SK-N-SH (cell line): Measurements from ENCODE around the gene MRC1. TPM values are rescaled to one million over a fixed set of nuclear protein-coding genes. Genes with fewer than 3 reads are reported as not detected.

Source experiments
- CTCF ChIA-PET: fragments of 300-600, 350-600 bp; formaldehyde crosslinking; extraction: SDS; loops from one replicate; lab custom pipeline; 2021; lab: Yijun Ruan, JAX
- POLR2A ChIA-PET: fragments of 350-600 bp; sonication (Branson Sonifier 250); formaldehyde crosslinking; extraction: SDS; loops from one replicate; lab custom pipeline; 2020; ENCODE audit warnings: antibody characterized with exemption, inconsistent platforms; lab: Yijun Ruan, JAX
- DNase-seq: peaks from one replicate; pipeline ENCODE4 v3.0.0; 2012
- H2AFZ ChIP-seq: fragments of 200-600 bp; sonication (generic); 2 replicates; pipeline ENCODE4 v1.8.1; 2016; ENCODE audit warnings: antibody characterized with exemption, mild to moderate bottlenecking, low read depth
- H3F3A ChIP-seq: fragments of 200-600 bp; sonication (generic); replicated peaks from 2 replicates; pipeline ENCODE3; 2016; ENCODE audit warnings: antibody characterized with exemption, mild to moderate bottlenecking; ENCODE audit not compliant: insufficient read depth
- H3K27ac ChIP-seq, 2 experiments: fragments of 200-500 bp in 1 of 2; fragments of 200-600 bp in 1 of 2; sonication (Bioruptor generic) in 1 of 2; sonication (generic), shearing (Covaris generic) in 1 of 2; 2 replicates each; pipeline versions ENCODE4 v1.5.1 to v1.6.1; 2014 to 2016; ENCODE audit warnings: low read depth in 2 of 2, inconsistent platforms in 1 of 2, low read length in 1 of 2, mild to moderate bottlenecking in 1 of 2, mixed read lengths in 1 of 2
- H3K27me3 ChIP-seq: fragments of 200-600 bp; sonication (generic), shearing (Covaris generic); 2 replicates; pipeline ENCODE4 v1.6.1; 2016; ENCODE audit warnings: mixed run types; ENCODE audit not compliant: insufficient read depth
- H3K36me3 ChIP-seq, 2 experiments: fragments of 200-500 bp in 1 of 2; fragments of 200-600 bp in 1 of 2; sonication (Bioruptor generic) in 1 of 2; sonication (generic) in 1 of 2; replicated peaks in 1 of 2; 2 replicates each; pipeline versions ENCODE3 to v1.5.1; 2014 to 2016; ENCODE audit warnings: low read length in 1 of 2, mild to moderate bottlenecking in 1 of 2; ENCODE audit not compliant: insufficient read depth in 2 of 2, control insufficient read depth in 1 of 2
- H3K4me1 ChIP-seq, 2 experiments: fragments of 200-500 bp in 1 of 2; fragments of 200-600 bp in 1 of 2; sonication (Bioruptor generic) in 1 of 2; sonication (generic), shearing (Covaris generic) in 1 of 2; 2 replicates each; pipeline versions ENCODE4 v1.5.1 to v1.6.1; 2014 to 2016; ENCODE audit warnings: low read depth in 1 of 2, low read length in 1 of 2, mixed run types in 1 of 2; ENCODE audit not compliant: insufficient read depth in 2 of 2, control insufficient read depth in 1 of 2
- H3K4me2 ChIP-seq: fragments of 200-600 bp; sonication (generic), shearing (Covaris generic); 2 replicates; pipeline ENCODE4 v1.6.1; 2017; ENCODE audit warnings: mixed run types
- H3K4me3 ChIP-seq, 2 experiments: fragments of 200-500 bp in 1 of 2; fragments of 200-600 bp in 1 of 2; sonication (Bioruptor generic) in 1 of 2; sonication (generic), shearing (Covaris generic) in 1 of 2; 2 replicates each; pipeline versions ENCODE4 v1.5.1 to v1.8.1; 2014 to 2016; ENCODE audit warnings: low read depth in 2 of 2, inconsistent platforms in 1 of 2, low read length in 1 of 2, mild to moderate bottlenecking in 1 of 2, mixed read lengths in 1 of 2, moderate library complexity in 1 of 2
- H3K79me2 ChIP-seq: fragments of 200-600 bp; sonication (generic); 2 replicates; pipeline ENCODE4 v1.8.1; 2017; ENCODE audit warnings: mild to moderate bottlenecking; ENCODE audit not compliant: insufficient read depth
- H3K9ac ChIP-seq: fragments of 200-600 bp; sonication (generic); 2 replicates; pipeline ENCODE4 v1.6.1; 2017; ENCODE audit warnings: mixed run types
- H3K9me2 ChIP-seq: fragments of 200-600 bp; sonication (generic); 2 replicates; pipeline ENCODE4 v1.6.1; 2017; ENCODE audit warnings: mixed run types
- H3K9me3 ChIP-seq: fragments of 200-600 bp; sonication (generic); 2 replicates; pipeline ENCODE4 v1.6.1; 2017; ENCODE audit warnings: mixed run types, mild to moderate bottlenecking, moderate library complexity
- H4K20me1 ChIP-seq: fragments of 200-600 bp; sonication (generic); 2 replicates; pipeline ENCODE4 v1.6.1; 2017; ENCODE audit warnings: mild to moderate bottlenecking, mixed run types; ENCODE audit not compliant: insufficient read depth
- CHD2 ChIP-seq: fragments of 150-350 bp; IDR thresholded peaks from 2 replicates; pipeline ENCODE4 v1.6.1; 2018; ENCODE audit warnings: low read length; ENCODE audit not compliant: partially characterized antibody
- ELF1 ChIP-seq: IDR thresholded peaks from 2 replicates; pipeline ENCODE4 v1.4.0; 2012
- EP300 ChIP-seq, 2 experiments: IDR thresholded peaks; 2 replicates each; pipeline versions ENCODE4 v1.4.0 to v1.6.1; 2012; ENCODE audit warnings: borderline replicate concordance in 1 of 2, low read depth in 1 of 2, low read length in 1 of 2
- FOXJ3 ChIP-seq: sonication (generic); formaldehyde crosslinking; IDR thresholded peaks from 2 replicates; pipeline ENCODE4 v1.5.1; 2020; ENCODE audit warnings: mild to moderate bottlenecking, missing genetic modification reagents
- FOXM1 ChIP-seq: IDR thresholded peaks from 2 replicates; pipeline ENCODE4 v1.4.0; 2012; ENCODE audit warnings: low read depth, mild to moderate bottlenecking
- GABPA ChIP-seq: IDR thresholded peaks from 2 replicates; pipeline ENCODE4 v1.4.0; 2012; ENCODE audit warnings: low read depth, mild to moderate bottlenecking
- MEF2A ChIP-seq: IDR thresholded peaks from 2 replicates; pipeline ENCODE4 v1.4.0; 2012; ENCODE audit warnings: low read depth, borderline replicate concordance
- MXI1 ChIP-seq: IDR thresholded peaks from 2 replicates; pipeline ENCODE4 v1.6.1; 2012; ENCODE audit warnings: mild to moderate bottlenecking, low read depth, low read length, improper control_type of control experiment
- RAD21 ChIP-seq: IDR thresholded peaks from 2 replicates; pipeline ENCODE4 v1.6.1; 2012; ENCODE audit warnings: mild to moderate bottlenecking, low read length
- SIN3A ChIP-seq: IDR thresholded peaks from 2 replicates; pipeline ENCODE4 v1.6.1; 2012; ENCODE audit warnings: low read depth, mild to moderate bottlenecking, low read length, moderate library complexity, borderline replicate concordance
- SMC3 ChIP-seq: IDR thresholded peaks from 2 replicates; pipeline ENCODE4 v1.6.1; 2012; ENCODE audit warnings: low read depth, low read length, improper control_type of control experiment
- TAF1 ChIP-seq: IDR thresholded peaks from 2 replicates; pipeline ENCODE4 v1.6.1; 2012; ENCODE audit warnings: low read depth, mild to moderate bottlenecking, low read length, moderate library complexity, borderline replicate concordance
- TCF12 ChIP-seq: IDR thresholded peaks from 2 replicates; pipeline ENCODE4 v1.4.0; 2012
- USF1 ChIP-seq: IDR thresholded peaks from 2 replicates; pipeline ENCODE4 v1.4.0; 2012; ENCODE audit warnings: low read depth, borderline replicate concordance
- USF2 ChIP-seq: fragments of 150-350 bp; IDR thresholded peaks from 2 replicates; pipeline ENCODE4 v1.6.1; 2017; ENCODE audit warnings: antibody characterized with exemption, low read length, low read depth, borderline replicate concordance
- YY1 ChIP-seq: IDR thresholded peaks from 2 replicates; pipeline ENCODE4 v1.4.0; 2012; ENCODE audit warnings: low read depth, mild to moderate bottlenecking
- WGBS: methylation state at CpG from one replicate; pipeline ENCODE4 v1.1.6; 2017; ENCODE audit warnings: low lambda C conversion rate; 5-methylcytosine and 5-hydroxymethylcytosine counted together
- polyA plus RNA-seq, 3 experiments: library from polyadenylated mRNA; depleted of rRNA; stranded (reverse); fragments of >200 nt; gene quantifications; 2 replicates each; pipeline ENCODE4 v1.2.3, GENCODE V29; 2012
- TF ChIP-seq, protein P1 (sequence below): IDR thresholded peaks from 2 replicates; pipeline ENCODE4 v1.6.1; 2012; ENCODE audit warnings: mild to moderate bottlenecking, low read depth, low read length, moderate library complexity
- TF ChIP-seq, protein P2 (sequence below): IDR thresholded peaks from 2 replicates; pipeline ENCODE4 v1.4.0; 2012; ENCODE audit warnings: low read depth, borderline replicate concordance

Gene MRC1
- polyA plus RNA-seq, 1 of the 3 experiments (the other 2 are of a cell fraction): not detected

- no peak for TF ChIP-seq EP300 (IDR thresholded peaks at IDR 0.05; ENCODE audit: borderline replicate concordance in 1 of 2, low read depth in 1 of 2, low read length in 1 of 2)
These were observed 2.2 kb downstream of the MRC1 start (continued) for GRCh38 chr10:17811146-17811865.

DNA sequence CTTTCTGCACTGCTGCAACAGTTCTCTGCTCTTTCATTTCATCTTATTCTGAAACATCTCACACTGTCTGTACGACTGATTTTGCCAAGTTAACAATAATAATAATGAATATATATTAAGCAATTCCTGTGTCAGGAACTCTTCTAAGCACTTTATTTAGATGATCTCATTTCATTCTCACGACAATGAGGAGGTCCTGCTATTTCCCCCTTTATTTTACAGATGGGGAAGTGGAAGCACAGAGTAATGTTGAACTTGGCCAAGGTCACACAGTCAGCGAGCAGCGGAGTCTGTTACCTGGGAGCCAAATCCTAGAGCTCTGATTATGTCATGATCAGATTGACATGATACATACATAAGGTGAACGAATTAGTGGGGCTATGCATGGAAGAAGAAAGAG, 5.8 kb downstream of the MRC1 start:
- CTCF ChIA-PET: no interaction called here
- Histone ChIP-seq H3F3A (peaks cover 3% of the 10 kb centered on the region), H4K20me1 (no peaks in the 10 kb centered on the region), H3K79me2 (no peaks in the 10 kb centered on the region), H3K36me3 (no peaks in the 10 kb centered on the region), H3K27me3 (no peaks in the 10 kb centered on the region), H3K4me2 (no peak overlapping the region), H3K4me1 (no peaks in the 10 kb centered on the region), H2AFZ (no peak overlapping the region), H3K4me3 (no peak overlapping the region), H3K9me2 (no peaks in the 10 kb centered on the region), H3K9me3 (no peaks in the 10 kb centered on the region), H3K9ac (no peak overlapping the region), H3K27ac (no peak overlapping the region)
- 81% methylated on average over 5 of the region's 5 CpGs for WGBS
- TF ChIP-seq MXI1: no peak
- TF ChIP-seq CHD2: no peak
- TF ChIP-seq, protein P1, sequence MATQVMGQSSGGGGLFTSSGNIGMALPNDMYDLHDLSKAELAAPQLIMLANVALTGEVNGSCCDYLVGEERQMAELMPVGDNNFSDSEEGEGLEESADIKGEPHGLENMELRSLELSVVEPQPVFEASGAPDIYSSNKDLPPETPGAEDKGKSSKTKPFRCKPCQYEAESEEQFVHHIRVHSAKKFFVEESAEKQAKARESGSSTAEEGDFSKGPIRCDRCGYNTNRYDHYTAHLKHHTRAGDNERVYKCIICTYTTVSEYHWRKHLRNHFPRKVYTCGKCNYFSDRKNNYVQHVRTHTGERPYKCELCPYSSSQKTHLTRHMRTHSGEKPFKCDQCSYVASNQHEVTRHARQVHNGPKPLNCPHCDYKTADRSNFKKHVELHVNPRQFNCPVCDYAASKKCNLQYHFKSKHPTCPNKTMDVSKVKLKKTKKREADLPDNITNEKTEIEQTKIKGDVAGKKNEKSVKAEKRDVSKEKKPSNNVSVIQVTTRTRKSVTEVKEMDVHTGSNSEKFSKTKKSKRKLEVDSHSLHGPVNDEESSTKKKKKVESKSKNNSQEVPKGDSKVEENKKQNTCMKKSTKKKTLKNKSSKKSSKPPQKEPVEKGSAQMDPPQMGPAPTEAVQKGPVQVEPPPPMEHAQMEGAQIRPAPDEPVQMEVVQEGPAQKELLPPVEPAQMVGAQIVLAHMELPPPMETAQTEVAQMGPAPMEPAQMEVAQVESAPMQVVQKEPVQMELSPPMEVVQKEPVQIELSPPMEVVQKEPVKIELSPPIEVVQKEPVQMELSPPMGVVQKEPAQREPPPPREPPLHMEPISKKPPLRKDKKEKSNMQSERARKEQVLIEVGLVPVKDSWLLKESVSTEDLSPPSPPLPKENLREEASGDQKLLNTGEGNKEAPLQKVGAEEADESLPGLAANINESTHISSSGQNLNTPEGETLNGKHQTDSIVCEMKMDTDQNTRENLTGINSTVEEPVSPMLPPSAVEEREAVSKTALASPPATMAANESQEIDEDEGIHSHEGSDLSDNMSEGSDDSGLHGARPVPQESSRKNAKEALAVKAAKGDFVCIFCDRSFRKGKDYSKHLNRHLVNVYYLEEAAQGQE: no peak
- TF ChIP-seq SIN3A: no peak
- no peak for TF ChIP-seq FOXM1
- no peak for TF ChIP-seq GABPA
- TF ChIP-seq TAF1: no peak
- TF ChIP-seq, protein P2, sequence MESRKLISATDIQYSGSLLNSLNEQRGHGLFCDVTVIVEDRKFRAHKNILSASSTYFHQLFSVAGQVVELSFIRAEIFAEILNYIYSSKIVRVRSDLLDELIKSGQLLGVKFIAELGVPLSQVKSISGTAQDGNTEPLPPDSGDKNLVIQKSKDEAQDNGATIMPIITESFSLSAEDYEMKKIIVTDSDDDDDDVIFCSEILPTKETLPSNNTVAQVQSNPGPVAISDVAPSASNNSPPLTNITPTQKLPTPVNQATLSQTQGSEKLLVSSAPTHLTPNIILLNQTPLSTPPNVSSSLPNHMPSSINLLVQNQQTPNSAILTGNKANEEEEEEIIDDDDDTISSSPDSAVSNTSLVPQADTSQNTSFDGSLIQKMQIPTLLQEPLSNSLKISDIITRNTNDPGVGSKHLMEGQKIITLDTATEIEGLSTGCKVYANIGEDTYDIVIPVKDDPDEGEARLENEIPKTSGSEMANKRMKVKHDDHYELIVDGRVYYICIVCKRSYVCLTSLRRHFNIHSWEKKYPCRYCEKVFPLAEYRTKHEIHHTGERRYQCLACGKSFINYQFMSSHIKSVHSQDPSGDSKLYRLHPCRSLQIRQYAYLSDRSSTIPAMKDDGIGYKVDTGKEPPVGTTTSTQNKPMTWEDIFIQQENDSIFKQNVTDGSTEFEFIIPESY: no peak
- no peak for TF ChIP-seq SMC3
- TF ChIP-seq TCF12: no peak
- no peak for TF ChIP-seq ELF1
- no peak for TF ChIP-seq YY1
- TF ChIP-seq MEF2A: no peak
- TF ChIP-seq USF1: no peak
- TF ChIP-seq RAD21: no peak
- TF ChIP-seq USF2: no peak
- TF ChIP-seq FOXJ3 (CRISPR knock-in tag): no peak
- no peak for DNase-seq
- POLR2A ChIA-PET: no interaction called here
